Measurements from ENCODE around the gene PLA2G6. TPM values are rescaled to one million over a fixed set of nuclear protein-coding genes. Genes with fewer than 3 reads are reported as not detected.
A peak's percentile ranks its signal among the peaks of the same experiment; 100 is the strongest.

Gene PLA2G6
- total RNA-seq, 2 donors from 2014 or later = 61.5 to 138 TPM

DNA sequence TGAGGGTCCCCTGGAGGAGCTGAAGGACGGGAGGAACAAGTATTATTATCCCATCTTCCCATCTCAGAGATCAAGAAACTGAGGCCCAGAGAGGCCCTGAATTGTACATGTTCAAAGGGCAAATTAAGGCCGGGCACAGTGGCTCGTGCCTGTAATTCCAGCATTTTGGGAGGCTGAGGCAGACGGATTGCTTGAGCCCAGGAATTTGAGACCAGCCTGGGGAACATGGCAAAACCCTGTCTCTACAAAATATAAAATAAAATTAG, 8.1 kb downstream of the PLA2G6 start:
- TF ChIP-seq POLR2A (IDR thresholded peaks at IDR 0.05) = no peak
- Histone ChIP-seq H3K27me3 (replicated peaks; ENCODE audit: insufficient read depth) (no peaks in the 10 kb centered on the region), H3K4me1 (replicated peaks) (peaks cover 11% of the 10 kb centered on the region), H3K4me3 (no peak overlapping the region), H3K9me3 (no peaks in the 10 kb centered on the region), H3K27ac (peak overlapping the region; percentile 83 to 87), H3K36me3 (no peaks in the 10 kb centered on the region)
- WGBS = 98% methylated on average over 4 of the region's 4 CpGs
- intact Hi-C loops (cut with DNase I) = loop anchor here (10.0 kb wide), 1 partner anchor 59 kb away; the partner anchor contains the start of gene BAIAP2L2
- DNase-seq (ENCODE audit: low spot score) = no peak

GRCh38 chr22:38172832-38173640, 8.6 kb downstream of the PLA2G6 start:
- H3K9me3 ChIP-seq = no peaks in the 10 kb centered on the region
- peak overlapping the region; percentile 83 to 87 for H3K27ac ChIP-seq
- H3K27me3 ChIP-seq (replicated peaks; ENCODE audit: insufficient read depth) = no peaks in the 10 kb centered on the region
- TF ChIP-seq POLR2A (IDR thresholded peaks at IDR 0.05) = no peak
- peak; percentile 96 for TF ChIP-seq POLR2AphosphoS5 (IDR thresholded peaks at IDR 0.05)
- WGBS = 49% methylated on average over 16 of the region's 16 CpGs
- intact Hi-C loops (cut with DNase I) = loop anchor here (10.0 kb wide), 1 partner anchor 58 kb away; the partner anchor contains the start of gene BAIAP2L2
- H3K4me3 ChIP-seq = no peak overlapping the region
- DNase-seq (ENCODE audit: low spot score) = peak; percentile 90
- peaks cover 9% of the 10 kb centered on the region for H3K4me1 ChIP-seq (replicated peaks)
- no peaks in the 10 kb centered on the region for H3K36me3 ChIP-seq

DNA sequence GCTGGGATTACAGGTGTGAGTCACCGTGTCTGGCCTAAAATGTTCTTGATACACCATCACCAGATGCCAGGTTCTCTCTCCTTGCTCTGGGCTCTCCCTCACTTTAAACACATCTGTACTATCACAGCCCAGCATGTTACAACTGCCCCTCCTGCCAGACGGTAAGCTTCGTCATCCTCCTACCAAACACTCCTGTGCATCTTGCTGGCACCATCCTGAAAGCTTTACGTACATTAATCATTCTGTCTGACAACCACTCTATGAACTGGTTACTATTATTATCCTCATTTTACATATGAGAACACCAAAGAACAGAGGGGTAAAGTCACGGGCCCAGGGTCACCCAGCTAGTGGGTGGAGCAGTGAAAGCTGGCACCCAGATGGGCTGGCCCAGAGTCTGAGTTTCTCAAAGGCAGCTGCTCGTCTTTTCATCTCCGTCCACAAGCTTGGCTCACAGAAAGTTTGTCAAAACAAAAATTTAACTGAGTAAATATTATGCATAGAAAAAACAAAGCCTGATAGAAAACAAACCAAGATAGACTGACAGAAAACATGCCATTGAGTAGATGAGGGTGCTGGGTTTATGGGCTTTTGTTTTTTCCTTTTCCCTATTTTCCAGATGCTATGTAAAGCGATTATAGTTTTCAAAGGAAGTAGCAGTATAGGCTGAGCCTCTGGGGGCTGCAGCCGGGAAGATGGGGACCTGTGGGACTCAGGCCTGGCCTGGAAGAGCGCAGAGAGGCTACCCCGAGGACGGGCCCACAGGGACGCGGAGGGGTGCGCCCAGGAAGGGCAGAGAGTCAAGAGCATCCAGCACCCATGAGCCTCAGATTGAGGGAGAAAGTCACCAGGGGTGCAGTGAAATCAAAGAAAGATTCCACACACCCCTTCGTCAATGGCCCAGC, 9.5 kb downstream of the PLA2G6 start:
- no peak for DNase-seq (ENCODE audit: low spot score)
- intact Hi-C loops (cut with DNase I) = loop anchor here (10.0 kb wide), 1 partner anchor 57 kb away; the partner anchor contains the start of gene BAIAP2L2
- 58% methylated on average over 16 of the region's 16 CpGs for WGBS
- Histone ChIP-seq H3K36me3 (no peaks in the 10 kb centered on the region), H3K27me3 (replicated peaks; ENCODE audit: insufficient read depth) (no peaks in the 10 kb centered on the region), H3K27ac (peak overlapping the region; percentile 83 to 87), H3K4me1 (replicated peaks) (peaks cover 3% of the 10 kb centered on the region), H3K4me3 (no peak overlapping the region), H3K9me3 (no peaks in the 10 kb centered on the region)
- TF ChIP-seq POLR2A (IDR thresholded peaks at IDR 0.05) (no peak), POLR2AphosphoS5 (IDR thresholded peaks at IDR 0.05) (no peak)
- TF ChIP-seq, protein P1, sequence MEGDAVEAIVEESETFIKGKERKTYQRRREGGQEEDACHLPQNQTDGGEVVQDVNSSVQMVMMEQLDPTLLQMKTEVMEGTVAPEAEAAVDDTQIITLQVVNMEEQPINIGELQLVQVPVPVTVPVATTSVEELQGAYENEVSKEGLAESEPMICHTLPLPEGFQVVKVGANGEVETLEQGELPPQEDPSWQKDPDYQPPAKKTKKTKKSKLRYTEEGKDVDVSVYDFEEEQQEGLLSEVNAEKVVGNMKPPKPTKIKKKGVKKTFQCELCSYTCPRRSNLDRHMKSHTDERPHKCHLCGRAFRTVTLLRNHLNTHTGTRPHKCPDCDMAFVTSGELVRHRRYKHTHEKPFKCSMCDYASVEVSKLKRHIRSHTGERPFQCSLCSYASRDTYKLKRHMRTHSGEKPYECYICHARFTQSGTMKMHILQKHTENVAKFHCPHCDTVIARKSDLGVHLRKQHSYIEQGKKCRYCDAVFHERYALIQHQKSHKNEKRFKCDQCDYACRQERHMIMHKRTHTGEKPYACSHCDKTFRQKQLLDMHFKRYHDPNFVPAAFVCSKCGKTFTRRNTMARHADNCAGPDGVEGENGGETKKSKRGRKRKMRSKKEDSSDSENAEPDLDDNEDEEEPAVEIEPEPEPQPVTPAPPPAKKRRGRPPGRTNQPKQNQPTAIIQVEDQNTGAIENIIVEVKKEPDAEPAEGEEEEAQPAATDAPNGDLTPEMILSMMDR (IDR thresholded peaks at IDR 0.05) = no peak

DNA sequence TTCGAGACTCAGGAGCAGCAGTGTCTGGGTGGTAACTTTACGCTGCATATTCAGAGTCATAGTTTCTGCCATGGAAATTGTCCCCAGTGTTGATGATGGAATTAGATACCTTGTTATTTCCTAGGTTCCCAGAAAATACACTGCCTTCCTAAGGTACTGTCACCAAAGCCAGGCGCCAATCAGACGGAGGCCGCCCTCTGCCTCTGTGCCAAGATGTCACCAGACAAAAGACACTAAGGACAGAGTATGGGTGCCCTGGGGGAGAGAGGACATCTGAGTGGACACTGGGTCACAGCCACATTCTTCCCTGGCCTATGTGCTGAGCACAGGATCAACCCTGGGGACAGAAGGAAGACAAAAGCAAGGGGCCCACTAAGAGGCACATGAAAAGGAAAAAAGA, 11.2 kb downstream of the PLA2G6 start:
- Histone ChIP-seq H3K27ac (no peak overlapping the region), H3K9me3 (no peaks in the 10 kb centered on the region), H3K27me3 (replicated peaks; ENCODE audit: insufficient read depth) (no peaks in the 10 kb centered on the region), H3K4me1 (replicated peaks) (no peaks in the 10 kb centered on the region), H3K4me3 (no peak overlapping the region), H3K36me3 (no peaks in the 10 kb centered on the region)
- DNase-seq (ENCODE audit: low spot score) = no peak
- intact Hi-C loops (cut with DNase I) = loop anchor here (10.0 kb wide), 1 partner anchor 56 kb away; the partner anchor contains the start of gene BAIAP2L2
- WGBS = 96% methylated on average over 5 of the region's 5 CpGs
- no peak for TF ChIP-seq POLR2AphosphoS5 (IDR thresholded peaks at IDR 0.05)
- TF ChIP-seq, protein P1 (IDR thresholded peaks at IDR 0.05) = no peak
- no peak for TF ChIP-seq POLR2A (IDR thresholded peaks at IDR 0.05)

- H3K27me3 ChIP-seq (replicated peaks; ENCODE audit: insufficient read depth) = no peaks in the 10 kb centered on the region
- no peaks in the 10 kb centered on the region for H3K9me3 ChIP-seq
- intact Hi-C loops (cut with DNase I) = no loop called here
- peak overlapping the region; percentile 81 to 84 for H3K27ac ChIP-seq
- no peak for TF ChIP-seq POLR2A (IDR thresholded peaks at IDR 0.05)
- TF ChIP-seq, protein P1 (IDR thresholded peaks at IDR 0.05) = no peak
- no peak for TF ChIP-seq POLR2AphosphoS5 (IDR thresholded peaks at IDR 0.05)
- no peaks in the 10 kb centered on the region for H3K36me3 ChIP-seq
- H3K4me1 ChIP-seq (replicated peaks) = no peaks in the 10 kb centered on the region
- 91% methylated on average over 17 of the region's 17 CpGs for WGBS
- DNase-seq (ENCODE audit: low spot score) = no peak
- H3K4me3 ChIP-seq = no peak overlapping the region
Observed at GRCh38 chr22:38169116-38169515, 12.5 kb downstream of the PLA2G6 start.

All from prostate gland (tissue), 2 donors.